RWPE2 (cell line): ENCODE measurements around the gene GALNT17.

Experiments used
- ATAC-seq: fragments of 200-7000 bp; cut with Tn5 transposase; 3 replicates; pipeline ENCODE4 v1.9.1; 2021; ENCODE audit warnings: low read depth
- DNase-seq: peaks from one replicate; pipeline ENCODE4 v3.0.0-alpha.2; 2020; ENCODE audit warnings: low spot score
- H3K27ac ChIP-seq: fragments of 450-650 bp; 2 replicates; pipeline ENCODE4 v1.5.1; 2017; ENCODE audit warnings: mild to moderate bottlenecking; ENCODE audit not compliant: poor library complexity, severe bottlenecking
- H3K27me3 ChIP-seq: fragments of 250-450 bp; sonication (Bioruptor Pico); 2 replicates; pipeline ENCODE4 v1.5.1; 2021; ENCODE audit warnings: mild to moderate bottlenecking, moderate library complexity; ENCODE audit not compliant: insufficient read depth, poor library complexity, severe bottlenecking
- H3K36me3 ChIP-seq: fragments of 250-450 bp; sonication (Bioruptor Pico); 2 replicates; pipeline ENCODE4 v1.5.1; 2020; ENCODE audit warnings: low read depth, mild to moderate bottlenecking, moderate library complexity
- H3K4me1 ChIP-seq: fragments of 250-450 bp; sonication (Bioruptor Pico); 2 replicates; pipeline ENCODE4 v1.5.1; 2021; ENCODE audit warnings: mild to moderate bottlenecking, moderate library complexity; ENCODE audit not compliant: insufficient read depth, poor library complexity, severe bottlenecking
- H3K4me3 ChIP-seq: fragments of 250-450 bp; sonication (Bioruptor Pico); 2 replicates; pipeline ENCODE4 v1.5.1; 2021; ENCODE audit warnings: mild to moderate bottlenecking, moderate library complexity; ENCODE audit not compliant: severe bottlenecking
- H3K9me3 ChIP-seq: fragments of 250-450 bp; sonication (Bioruptor Pico); 2 replicates; pipeline ENCODE4 v1.5.1; 2021; ENCODE audit warnings: mild to moderate bottlenecking, moderate library complexity; ENCODE audit not compliant: severe bottlenecking
- CTCF ChIP-seq: fragments of 450-650 bp; IDR thresholded peaks from one replicate; pipeline ENCODE4 v1.5.1; 2017; ENCODE audit warnings: mild to moderate bottlenecking, moderate library complexity; ENCODE audit not compliant: poor library complexity, severe bottlenecking

The GALNT17 gene

GRCh38 chr7:71507680-71508602 lies 376.0 kb downstream of the GALNT17 start:
- no peak for DNase-seq
- no peaks in the 10 kb centered on the region for H3K9me3 ChIP-seq
- H3K4me1 ChIP-seq: no peaks in the 10 kb centered on the region
- H3K27ac ChIP-seq: no peak overlapping the region
- no peaks in the 10 kb centered on the region for H3K27me3 ChIP-seq
- no peak overlapping the region for H3K4me3 ChIP-seq
- H3K36me3 ChIP-seq: no peaks in the 10 kb centered on the region
- ATAC-seq: no peak
- no peak for TF ChIP-seq CTCF

DNA sequence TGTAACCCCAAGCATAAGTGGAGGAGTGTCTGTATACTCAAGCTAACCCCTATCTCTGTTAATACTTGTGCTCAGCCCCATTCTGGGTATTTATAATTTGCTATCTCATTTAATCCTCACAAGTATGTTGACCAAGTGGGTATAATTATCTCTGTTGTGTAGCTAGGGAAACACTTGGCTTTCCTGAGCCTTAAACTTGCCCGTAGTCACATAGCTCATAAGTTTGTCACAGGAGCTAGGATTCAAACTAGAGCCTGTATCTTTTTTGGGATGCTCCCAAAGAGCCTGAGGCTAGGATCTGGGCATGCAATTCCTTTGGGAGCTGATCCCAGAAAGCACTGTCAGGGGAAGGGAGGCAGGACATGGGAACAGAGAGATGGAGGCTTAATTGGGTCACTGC lies 377.4 kb downstream of the GALNT17 start:
- peaks cover 3% of the 10 kb centered on the region for H3K9me3 ChIP-seq
- H3K36me3 ChIP-seq: no peaks in the 10 kb centered on the region
- TF ChIP-seq CTCF: no peak

DNA sequence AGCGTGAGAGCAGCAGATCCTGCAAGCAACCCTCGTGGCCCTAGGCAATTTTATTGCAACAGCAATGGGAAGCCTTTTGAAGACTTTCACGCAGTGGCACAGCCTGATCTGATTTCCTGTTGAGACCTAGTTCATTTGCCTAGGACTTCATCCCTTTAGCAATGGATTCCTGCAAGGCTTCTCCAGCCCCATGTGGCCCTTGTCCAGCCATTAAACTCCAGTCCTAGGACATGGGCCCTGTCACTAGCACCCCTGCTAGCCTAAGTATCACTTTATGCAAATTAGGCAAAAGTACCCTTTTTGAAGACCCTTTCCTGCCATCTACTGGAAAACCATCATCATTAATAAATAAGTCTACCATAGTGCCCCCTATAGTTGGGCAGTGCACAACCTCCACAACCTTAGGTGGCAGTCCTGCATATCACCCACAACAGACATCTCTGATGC lies 379.4 kb downstream of the GALNT17 start:
- no peak overlapping the region for H3K4me3 ChIP-seq
- ATAC-seq (no peak), DNase-seq (no peak)
- no peak for TF ChIP-seq CTCF
- H3K27me3 ChIP-seq: no peaks in the 10 kb centered on the region
- no peaks in the 10 kb centered on the region for H3K36me3 ChIP-seq
- no peak overlapping the region for H3K27ac ChIP-seq
- peaks cover 3% of the 10 kb centered on the region for H3K9me3 ChIP-seq
- H3K4me1 ChIP-seq: no peaks in the 10 kb centered on the region

More for the DNA sequence above, 377.4 kb downstream of the GALNT17 start:
- Histone ChIP-seq H3K4me1 (no peaks in the 10 kb centered on the region), H3K27ac (no peak overlapping the region), H3K4me3 (no peak overlapping the region), H3K27me3 (no peaks in the 10 kb centered on the region)
- ATAC-seq: no peak
- DNase-seq: no peak

DNA sequence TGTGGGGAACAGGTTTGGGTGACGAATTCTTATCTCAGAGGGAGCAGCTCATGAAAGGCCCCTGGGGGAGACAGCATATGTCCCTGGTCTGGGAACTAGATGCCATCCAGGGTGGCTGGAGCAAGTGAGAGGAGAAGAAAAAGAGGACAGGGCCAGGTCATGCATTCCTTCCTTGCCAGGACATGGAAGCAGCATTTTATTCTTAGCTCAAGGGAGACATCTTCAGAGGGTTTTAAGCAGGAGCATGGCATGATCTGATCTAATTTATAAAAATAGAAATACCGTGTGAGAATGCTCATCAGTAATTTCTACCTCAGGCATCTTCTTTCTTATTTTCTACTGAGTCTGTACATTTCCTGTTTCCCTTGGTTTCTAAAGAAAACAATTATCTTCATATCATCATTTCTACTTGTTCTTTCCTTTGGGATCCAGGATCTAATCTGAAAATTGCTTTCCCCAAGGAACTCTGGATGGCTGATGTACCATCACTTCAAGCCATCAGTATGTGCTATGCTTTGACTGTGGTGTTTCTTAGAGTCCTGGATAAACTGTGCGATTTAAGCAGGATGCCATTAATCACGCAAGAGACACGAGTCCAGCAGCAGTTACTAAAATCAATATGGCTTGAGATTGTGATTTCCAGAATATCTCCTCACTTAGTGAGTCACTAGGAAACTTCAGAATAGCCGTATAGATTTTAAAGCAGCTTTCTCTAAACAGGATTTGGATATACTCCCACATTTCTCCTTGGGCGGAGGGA lies 386.2 kb downstream of the GALNT17 start:
- no peak for TF ChIP-seq CTCF
- H3K4me1 ChIP-seq: no peaks in the 10 kb centered on the region
- no peaks in the 10 kb centered on the region for H3K27me3 ChIP-seq
- no peak overlapping the region for H3K27ac ChIP-seq
- H3K9me3 ChIP-seq: peaks cover 6% of the 10 kb centered on the region
- H3K36me3 ChIP-seq: no peaks in the 10 kb centered on the region
- DNase-seq (no peak), ATAC-seq (no peak)
- H3K4me3 ChIP-seq: no peak overlapping the region

GRCh38 chr7:71518880-71519279 lies 386.9 kb downstream of the GALNT17 start:
- H3K27me3 ChIP-seq: no peaks in the 10 kb centered on the region
- DNase-seq (no peak), ATAC-seq (no peak)
- peaks cover 6% of the 10 kb centered on the region for H3K9me3 ChIP-seq
- H3K36me3 ChIP-seq: no peaks in the 10 kb centered on the region
- no peak overlapping the region for H3K27ac ChIP-seq
- TF ChIP-seq CTCF: no peak
- no peak overlapping the region for H3K4me3 ChIP-seq
- H3K4me1 ChIP-seq: no peaks in the 10 kb centered on the region
